NCI-H748 (cell line): Measurements from ENCODE around the gene ESR2.
"Not testable (repeated sequence)": the region's sequence is repeated elsewhere in the genome, so short reads cannot be mapped to it uniquely, and the experiment has no call there.

Experiments
- DNase-seq: peaks from one replicate; lab custom pipeline; 2025; ENCODE audit not compliant: unreplicated experiment; lab: John Stamatoyannopoulos, UW

Gene ESR2

DNA sequence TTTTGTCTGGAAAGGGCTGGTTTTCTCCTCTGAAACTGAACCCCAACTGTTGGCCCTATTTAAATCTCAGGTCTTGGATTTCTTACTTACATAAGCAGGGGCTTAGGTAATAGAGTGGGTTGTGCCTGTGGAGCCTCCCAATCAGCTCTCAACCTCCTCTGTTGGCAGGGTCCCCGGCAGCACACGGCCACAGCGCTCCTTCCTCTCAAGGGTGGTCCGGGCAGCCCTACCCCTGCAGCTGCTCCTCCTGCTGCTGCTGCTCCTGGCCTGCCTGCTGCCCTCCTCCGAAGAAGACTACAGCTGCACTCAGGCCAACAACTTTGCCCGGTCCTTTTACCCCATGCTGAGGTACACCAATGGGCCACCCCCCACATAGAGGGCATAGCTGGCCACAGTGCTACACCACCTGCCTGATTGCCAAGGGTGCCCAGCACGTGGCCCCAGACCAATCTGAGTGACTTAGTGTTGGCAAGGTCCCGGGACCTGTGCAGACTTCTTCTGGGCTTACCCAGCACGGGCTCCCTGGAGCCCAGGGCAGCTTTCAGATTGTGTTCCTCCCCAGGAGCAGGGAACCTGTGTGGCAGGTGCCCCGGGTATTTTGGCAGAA is 68.9 kb downstream of the ESR2 start:
- no peak for DNase-seq

DNA sequence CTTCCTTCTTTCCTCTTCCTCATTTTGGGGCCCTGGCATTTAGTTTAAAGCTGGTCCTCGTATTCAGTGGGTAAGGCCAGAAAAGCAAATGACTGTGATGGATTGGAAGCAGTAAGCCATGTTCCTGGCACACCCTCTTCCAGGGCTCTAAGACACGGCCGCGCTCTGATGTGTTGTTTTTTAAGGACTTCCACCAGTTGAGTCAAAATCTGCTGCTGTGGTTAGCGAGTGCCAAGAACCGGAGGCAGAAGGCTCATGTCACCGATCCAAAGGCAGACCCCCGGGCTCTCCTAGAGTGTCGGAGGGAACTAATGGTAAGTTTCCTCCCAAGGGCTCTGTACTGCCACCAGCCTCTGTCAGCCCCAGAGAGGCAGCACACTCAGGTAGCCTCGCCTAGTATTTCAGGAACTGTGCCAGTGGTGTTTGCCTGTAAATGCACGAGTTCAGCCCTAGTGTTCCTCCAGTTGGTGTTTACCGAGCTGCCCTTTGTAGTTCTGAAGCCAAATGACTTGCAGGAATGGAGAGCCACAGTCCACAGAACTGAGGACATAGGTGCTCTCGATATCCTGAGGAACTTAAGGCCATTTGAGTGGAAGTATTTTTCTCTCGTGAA is 72.7 kb downstream of the ESR2 start:
- no peak for DNase-seq

DNA sequence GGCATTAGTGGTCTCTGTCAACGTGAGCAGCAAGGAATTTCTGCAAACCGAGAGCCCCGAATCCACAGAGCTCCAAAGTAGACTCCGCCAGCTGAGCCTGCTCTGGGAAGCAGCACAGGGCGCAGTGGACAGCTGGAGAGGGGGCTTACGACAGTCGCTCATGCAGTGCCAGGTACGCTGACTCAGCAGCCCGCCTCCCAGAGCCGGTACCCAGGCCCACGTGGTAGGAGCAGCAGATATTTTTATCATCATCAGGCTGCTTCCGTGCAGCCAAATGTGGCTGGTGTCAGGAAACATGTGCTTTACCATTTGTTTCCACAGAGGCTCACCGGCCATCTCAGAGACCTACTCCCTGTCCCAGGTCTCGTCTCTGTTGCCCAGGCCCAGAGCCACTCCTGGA is 73.7 kb downstream of the ESR2 start:
- DNase-seq = no peak

DNA sequence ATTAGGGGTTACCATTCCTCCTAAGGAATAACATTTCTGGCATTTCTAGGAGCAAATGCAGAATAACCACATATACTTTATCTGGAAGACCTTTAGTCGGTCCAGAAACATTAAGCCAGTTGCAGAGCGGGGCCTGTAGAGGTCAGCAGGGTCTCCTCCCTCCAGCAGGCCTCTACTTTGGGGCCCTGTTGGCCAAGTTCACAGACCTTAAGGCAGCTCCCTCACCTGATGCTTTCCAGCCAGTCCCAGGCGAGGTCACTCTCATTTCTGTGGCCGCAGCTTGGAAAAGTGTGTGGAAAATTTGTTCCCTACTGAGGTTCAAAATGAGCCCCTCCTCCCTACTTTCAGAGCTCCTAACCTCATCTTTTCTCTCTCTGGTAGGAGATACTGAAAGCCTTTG is 74.1 kb downstream of the ESR2 start:
- DNase-seq = no peak

DNA sequence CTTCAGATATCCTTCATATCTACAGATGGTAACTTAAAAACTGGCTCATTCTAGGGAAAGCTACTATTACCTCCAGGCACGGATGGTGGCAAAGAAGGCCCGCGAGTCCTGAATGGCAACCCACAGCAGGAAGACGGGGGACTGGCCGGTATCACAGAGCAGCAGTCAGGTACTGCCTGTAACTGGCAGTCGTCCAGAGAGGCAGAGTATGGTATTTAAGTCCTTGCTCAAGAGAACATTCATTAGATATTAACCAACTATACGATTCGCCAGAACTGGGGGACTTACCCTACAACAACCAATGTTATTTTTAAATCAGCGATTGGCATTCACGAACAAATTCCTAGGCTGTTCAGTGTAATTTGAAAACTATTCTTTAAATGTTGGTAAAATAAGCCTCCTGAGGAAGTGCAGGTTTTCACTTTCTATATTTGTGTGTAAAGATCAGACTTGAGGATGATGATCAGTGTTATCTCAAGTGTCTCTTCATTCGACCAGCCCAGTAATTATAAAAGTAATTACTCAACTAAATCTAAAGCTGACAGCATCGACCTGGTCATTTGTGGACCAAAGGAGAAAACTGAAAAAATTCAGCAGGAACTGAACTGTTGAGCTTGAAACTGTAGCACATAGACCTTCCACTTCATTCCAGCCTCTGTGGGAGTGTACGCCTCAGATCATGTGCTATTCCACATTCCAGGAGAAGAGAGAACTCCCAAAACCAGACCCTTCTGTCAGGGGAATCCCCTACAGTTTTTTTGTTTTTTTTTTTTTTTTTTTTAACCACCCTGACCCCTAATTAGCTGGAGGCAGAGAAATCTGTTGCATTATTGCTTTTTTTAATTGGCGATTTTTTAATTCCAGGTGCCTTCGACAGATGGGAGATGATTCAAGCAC is 75.6 kb downstream of the ESR2 start:
- DNase-seq = no peak

DNA sequence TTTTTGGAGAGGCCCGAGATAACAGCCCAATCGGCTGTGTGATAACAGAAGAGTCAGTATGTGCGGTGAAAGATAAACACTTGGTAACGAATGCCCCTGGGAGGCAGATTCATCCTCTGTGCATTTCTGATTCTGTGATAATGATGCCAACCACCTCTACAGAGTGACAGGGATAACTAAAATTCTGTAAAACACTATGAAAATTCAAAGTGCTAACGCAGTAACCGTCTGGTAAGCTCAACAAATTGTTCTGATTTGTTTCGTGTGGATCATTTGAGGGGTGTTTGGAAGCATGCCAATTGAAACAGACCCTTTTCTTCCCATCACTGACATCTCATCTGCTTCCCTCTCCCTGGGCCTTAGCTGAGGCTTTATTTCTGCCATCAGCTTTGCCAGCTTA is 76.3 kb downstream of the ESR2 start:
- no peak for DNase-seq

DNA sequence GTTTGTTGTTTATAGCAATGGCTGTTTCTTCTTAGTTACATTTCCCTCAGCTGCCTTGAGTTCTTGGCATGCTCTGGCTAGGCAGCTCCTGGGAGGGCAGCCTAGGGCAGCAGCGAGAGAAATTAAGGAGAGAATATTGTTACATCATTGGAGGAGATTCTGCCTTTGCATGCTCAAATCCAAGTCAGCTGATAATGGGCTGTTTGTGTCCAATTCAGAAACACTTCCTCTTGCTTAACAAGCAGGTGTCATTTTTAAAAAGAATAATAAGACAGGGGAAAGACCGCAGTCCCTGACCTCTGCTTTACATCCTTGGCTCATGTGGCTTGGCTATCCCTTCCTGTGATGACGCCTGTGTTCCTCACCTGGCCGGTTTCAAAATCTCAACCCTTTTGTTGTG is 76.9 kb downstream of the ESR2 start:
- no peak for DNase-seq

GRCh38 chr14:64215978-64216377 is 78.2 kb downstream of the ESR2 start:
- DNase-seq = no peak

- no peak for DNase-seq
These were observed 78.9 kb downstream of the ESR2 start for GRCh38 chr14:64215274-64215673.

- no peak for DNase-seq
These were observed 80.2 kb downstream of the ESR2 start for GRCh38 chr14:64213853-64214570.

DNA sequence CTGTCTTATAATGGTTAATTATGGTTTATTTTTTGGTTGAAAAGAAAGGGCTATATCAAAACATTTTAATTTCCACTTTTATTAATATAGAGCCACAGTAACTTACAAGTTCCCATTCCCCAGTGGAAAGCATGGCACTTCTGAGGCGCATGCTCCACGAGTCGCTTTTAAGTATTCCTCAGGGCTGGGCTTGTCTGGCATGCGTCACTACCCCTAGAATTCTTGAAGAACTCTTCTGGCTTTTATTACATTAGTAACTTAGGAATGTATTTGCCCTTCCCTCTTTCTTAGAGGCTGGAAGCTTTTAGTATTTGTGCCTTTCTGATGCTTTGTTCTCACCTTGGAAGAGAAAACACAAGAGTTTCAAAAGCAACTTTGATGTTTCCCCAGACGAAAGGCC is 81.1 kb downstream of the ESR2 start:
- no peak for DNase-seq

DNA sequence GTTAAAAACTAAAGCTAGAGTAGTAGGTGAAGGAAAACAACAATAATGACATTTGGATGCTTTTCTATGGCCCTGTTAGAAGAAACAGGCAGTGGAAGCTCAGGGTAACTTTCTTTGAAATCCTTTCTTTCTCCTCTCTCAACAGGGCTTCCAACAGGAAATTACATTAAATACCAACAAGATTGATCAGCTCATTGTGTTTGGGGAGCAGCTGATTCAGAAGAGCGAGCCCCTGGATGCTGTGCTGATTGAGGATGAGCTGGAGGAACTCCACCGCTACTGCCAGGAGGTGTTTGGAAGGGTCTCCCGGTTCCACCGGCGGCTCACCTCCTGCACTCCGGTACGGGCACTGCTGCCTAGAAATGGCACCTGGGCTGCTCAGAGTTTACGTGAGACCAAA is 81.5 kb downstream of the ESR2 start:
- no peak for DNase-seq

GRCh38 chr14:64210912-64211311 is 83.3 kb downstream of the ESR2 start:
- DNase-seq = not testable (repeated sequence)

DNA sequence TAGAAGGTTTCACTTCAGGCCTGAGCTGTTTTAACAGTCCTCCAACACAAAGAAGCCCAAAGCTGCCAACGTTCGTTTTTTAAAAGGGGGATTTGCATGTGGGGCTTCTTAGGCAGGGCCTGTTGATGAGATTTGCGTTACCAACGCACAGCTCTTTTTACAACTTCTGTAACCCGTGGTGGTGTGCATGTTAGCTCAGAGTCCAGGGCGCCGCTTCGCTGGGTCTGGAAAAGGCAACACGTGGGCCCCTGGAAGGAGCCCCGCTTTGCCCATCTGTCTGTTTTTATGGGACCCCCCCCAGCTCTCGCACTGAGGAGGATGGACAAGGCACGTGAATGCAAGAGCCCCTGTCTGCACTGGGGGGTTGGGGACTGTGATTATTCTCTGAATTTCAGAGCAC is 84.0 kb downstream of the ESR2 start:
- DNase-seq = no peak

DNA sequence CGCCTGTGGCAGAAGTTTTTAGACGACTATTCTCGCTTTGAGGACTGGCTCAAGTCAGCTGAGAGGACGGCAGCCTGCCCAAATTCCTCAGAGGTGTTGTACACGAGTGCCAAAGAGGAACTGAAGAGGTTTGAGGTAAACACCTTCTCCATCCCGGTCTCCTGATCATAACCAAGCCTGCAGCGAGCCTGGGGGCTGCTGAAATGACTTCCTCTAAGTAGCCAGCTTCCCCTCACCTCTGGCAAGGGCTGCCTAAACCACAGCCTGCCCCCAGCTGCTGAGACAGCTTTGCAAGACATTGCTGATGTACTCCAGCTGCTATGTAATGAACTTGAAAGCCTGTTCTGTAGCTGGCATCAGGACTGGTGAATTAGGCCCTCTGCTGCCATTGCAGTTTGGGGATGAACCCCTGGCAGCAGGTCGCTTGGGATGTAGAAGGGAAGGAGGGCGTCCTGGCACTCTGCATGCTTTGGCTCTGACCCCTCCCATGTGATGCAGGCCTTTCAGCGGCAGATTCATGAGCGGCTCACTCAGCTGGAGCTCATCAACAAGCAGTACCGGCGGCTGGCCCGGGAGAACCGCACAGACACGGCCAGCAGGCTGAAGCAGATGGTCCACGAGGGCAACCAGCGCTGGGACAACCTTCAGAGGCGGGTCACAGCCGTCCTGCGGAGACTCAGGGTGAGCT is 84.6 kb downstream of the ESR2 start:
- no peak for DNase-seq

DNA sequence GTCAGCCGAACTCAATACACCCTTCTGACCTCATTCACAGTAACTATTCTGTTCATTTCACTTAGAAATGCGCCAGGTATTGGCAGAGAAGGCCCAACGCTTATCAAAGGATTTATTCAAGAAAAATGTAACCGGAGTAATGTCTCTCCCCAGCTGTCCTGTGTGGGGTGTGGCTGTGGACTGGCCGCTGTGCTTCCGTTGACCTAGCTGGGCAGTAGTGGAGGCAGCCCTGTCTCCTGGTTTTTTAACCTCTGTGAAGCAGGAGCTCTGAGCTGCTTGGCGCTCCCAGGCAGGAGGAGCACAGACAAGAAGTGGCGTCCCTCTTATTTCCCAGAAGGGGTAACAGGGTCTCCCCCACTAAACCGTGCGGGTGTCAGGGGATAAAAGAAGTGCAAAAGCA is 85.2 kb downstream of the ESR2 start:
- DNase-seq = no peak

DNA sequence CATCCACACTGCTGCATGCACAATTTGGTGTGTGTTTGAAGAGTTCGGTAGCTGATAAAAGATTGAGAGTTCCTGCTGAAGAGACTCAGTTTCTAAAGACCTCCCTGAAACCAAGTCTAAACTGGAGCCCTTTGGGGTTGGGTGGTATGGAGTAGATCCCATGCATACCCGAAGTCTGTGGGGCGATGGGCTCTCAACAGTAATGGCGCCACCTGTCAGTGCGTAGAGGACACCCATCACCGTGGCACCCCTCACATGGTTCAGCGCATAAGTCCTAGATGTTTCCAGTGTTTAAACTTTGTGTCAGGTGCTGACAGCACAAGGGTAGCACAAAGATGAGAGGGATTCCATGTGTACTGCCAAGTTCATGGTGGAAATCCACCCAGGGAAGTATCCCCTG is 85.9 kb downstream of the ESR2 start:
- DNase-seq = no peak

GRCh38 chr14:64203366-64204006 is 90.7 kb downstream of the ESR2 start:
- DNase-seq = no peak

- no peak for DNase-seq
These were observed 91.5 kb downstream of the ESR2 start for GRCh38 chr14:64202716-64203115.

- no peak for DNase-seq
These were observed 92.1 kb downstream of the ESR2 start for GRCh38 chr14:64201921-64202545.
